Measurements from ENCODE around the gene NEDD9.

DNA sequence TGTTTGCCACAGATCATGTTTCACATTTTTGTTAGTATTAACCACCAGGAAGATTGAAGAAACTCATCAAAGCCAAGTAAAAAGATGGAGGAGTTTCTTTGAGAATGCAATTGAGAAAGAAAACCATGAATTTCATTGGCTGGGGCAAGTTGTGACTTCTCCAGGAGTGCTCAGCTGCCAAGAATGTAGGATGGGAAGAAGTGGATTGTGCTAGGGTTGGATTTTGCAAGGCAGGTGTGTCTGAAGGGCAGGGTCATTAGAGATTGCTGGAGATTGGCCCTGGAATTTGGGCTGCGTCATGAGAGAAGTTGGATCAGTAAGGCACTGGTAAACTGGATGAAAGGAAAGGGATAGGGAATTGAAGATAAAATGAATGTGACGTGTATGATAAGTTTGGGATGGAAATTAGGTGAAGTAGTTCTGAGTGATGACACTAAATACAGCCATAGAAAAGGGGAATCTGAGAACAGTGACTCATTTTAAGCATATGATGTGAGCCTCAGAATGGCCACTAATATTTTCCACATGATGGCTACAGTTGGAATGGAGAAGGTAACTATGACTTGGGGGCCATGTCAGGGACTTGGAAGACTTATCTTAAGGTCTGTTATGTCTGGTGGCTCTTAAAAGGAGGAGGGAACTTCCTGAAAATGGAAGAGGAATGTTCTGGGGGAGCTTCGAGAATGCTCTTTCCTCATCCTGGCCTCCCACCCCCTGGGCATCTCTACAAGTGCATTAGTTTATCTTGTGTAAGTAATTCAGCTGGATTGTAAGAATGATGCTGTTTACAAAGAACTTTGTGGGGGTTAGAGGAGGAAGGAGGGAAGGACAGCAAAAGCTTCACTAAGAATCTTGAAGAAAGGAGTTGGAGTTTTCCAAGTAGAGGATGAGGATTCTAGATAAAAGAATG is 93.2 kb downstream of the NEDD9 start:
- TF ChIP-seq POLR2A (IDR thresholded peaks at IDR 0.05; ENCODE audit: low read depth, low read length) (no peak), TAF1 (IDR thresholded peaks at IDR 0.05; ENCODE audit: borderline replicate concordance, low read depth, low read length) (no peak), POLR2AphosphoS5 (IDR thresholded peaks at IDR 0.05; ENCODE audit: low read depth, low read length) (no peak)

Data from GM12892 (cell line).